ENCODE results near the gene ATOH1. TPM values are rescaled to one million over a fixed set of nuclear protein-coding genes. Genes with fewer than 3 reads are reported as not detected.

ATOH1 gene
- total and polyA plus RNA-seq, 2 of the 13 experiments (the other 11 are each of a cell fraction or from before 2014, with no cell fraction given) = not detected

- Histone ChIP-seq H3K9me3 (ENCODE audit: low read length) (no peaks in the 10 kb centered on the region), H3K36me3 (replicated peaks in 1 of 2; ENCODE audit: control insufficient read depth in 1 of 2, insufficient read depth in 2 of 2, low read length in 2 of 2) (no peaks in the 10 kb centered on the region), H3K27ac (ENCODE audit: extremely low read length, insufficient read depth, low read length) (no peak overlapping the region), H3K9ac (ENCODE audit: insufficient read depth, low read depth, low read length) (no peak overlapping the region), H3K79me2 (ENCODE audit: insufficient read depth, low read length) (no peaks in the 10 kb centered on the region), H3K4me3 (replicated peaks in 1 of 3; ENCODE audit: insufficient read depth in 1 of 3, low read depth in 2 of 3, low read length in 3 of 3) (no peak overlapping the region), H3K4me1 (ENCODE audit: insufficient read depth, low read length) (no peaks in the 10 kb centered on the region), H3K27me3 (ENCODE audit: control insufficient read depth in 1 of 2, insufficient read depth in 2 of 2, low read length in 2 of 2) (peaks cover 2 to 39% of the 10 kb centered on the region in 2 experiments; a peak in 4 of 5 replicates), H4K20me1 (ENCODE audit: insufficient read depth, low read length) (no peaks in the 10 kb centered on the region), H3K4me2 (ENCODE audit: low read depth, low read length) (no peak overlapping the region), H2AFZ (ENCODE audit: low read length) (no peak overlapping the region)
- DNase-seq (ENCODE audit: low spot score) (no peak), FAIRE-seq (no peak), ATAC-seq (no peak)
- POLR2A ChIA-PET = no interaction called here
- TF ChIP-seq SKI (IDR thresholded peaks at IDR 0.05; ENCODE audit: partially characterized antibody) (no peak), PHB2 (IDR thresholded peaks at IDR 0.05; ENCODE audit: partially characterized antibody) (no peak), ZNF224 (CRISPR knock-in tag; IDR thresholded peaks at IDR 0.05) (no peak), STAT6 (CRISPR knock-in tag; IDR thresholded peaks at IDR 0.05; ENCODE audit: borderline replicate concordance) (no peak), PCBP1 (IDR thresholded peaks at IDR 0.05; ENCODE audit: borderline replicate concordance, low read depth, low read length) (no peak), ZNF672 (CRISPR knock-in tag; IDR thresholded peaks at IDR 0.05) (no peak), SMAD9 (CRISPR knock-in tag; IDR thresholded peaks at IDR 0.05) (no peak), ZEB1 (IDR thresholded peaks at IDR 0.05; ENCODE audit: insufficient replicate concordance, low read depth) (no peak), KLF9 (CRISPR knock-in tag; IDR thresholded peaks at IDR 0.05; ENCODE audit: low read depth) (no peak), ZNF432 (CRISPR knock-in tag; IDR thresholded peaks at IDR 0.05; ENCODE audit: borderline replicate concordance) (no peak), HNRNPH1 (optimal IDR thresholded peaks at IDR 0.05; ENCODE audit: low read depth, low read length) (no peak), ZNF30 (CRISPR knock-in tag; IDR thresholded peaks at IDR 0.05) (no peak), SRSF1 (optimal IDR thresholded peaks at IDR 0.05; ENCODE audit: low read depth, low read length) (no peak), XBP1 (CRISPR knock-in tag; IDR thresholded peaks at IDR 0.05) (no peak), CERS6 (CRISPR knock-in tag; IDR thresholded peaks at IDR 0.05) (no peak), ZBTB7B (CRISPR knock-in tag; IDR thresholded peaks at IDR 0.05) (no peak), ZNF160 (CRISPR knock-in tag; IDR thresholded peaks at IDR 0.05) (no peak), ZMYM4 (CRISPR knock-in tag; IDR thresholded peaks at IDR 0.05) (no peak), PHF5A (CRISPR knock-in tag; IDR thresholded peaks at IDR 0.05; ENCODE audit: low read depth, unreplicated experiment) (no peak)
- BruUV-seq (replicated peaks) = no TSS peak
- CTCF ChIA-PET (ENCODE audit: low intra/inter-chr PET ratio, low total read pairs) = no interaction called here
- intact Hi-C loops (cut with micrococcal nuclease; ENCODE audit: unreplicated experiment) = no loop called here
- in situ Hi-C loops (cut with HindIII; ENCODE audit: extremely low pct_ligation_motif_present, low pct_unique_long_range_greater_than_20kb) = no loop called here
- 47% methylated on average over 41 of the region's 42 CpGs for WGBS (ENCODE audit: low lambda C conversion rate)
Observed at GRCh38 chr4:93834249-93835066, 5.9 kb downstream of the ATOH1 start.

All from HepG2 (cell line).